ENCODE results near the gene ZKSCAN3. TPM values are rescaled to one million over a fixed set of nuclear protein-coding genes. Genes with fewer than 3 reads are reported as not detected.
"Not testable (repeated sequence)": the region's sequence is repeated elsewhere in the genome, so short reads cannot be mapped to it uniquely, and the experiment has no call there.

Gene ZKSCAN3
- total RNA-seq, 1 donor from 2014 or later: 4.4 TPM

- DNase-seq (ENCODE audit: low read depth): no peak
Measured at GRCh38 chr6:28371706-28372451, 22.1 kb downstream of the ZKSCAN3 start.

GRCh38 chr6:28373925-28374324, 24.2 kb downstream of the ZKSCAN3 start:
- no peak for DNase-seq (ENCODE audit: low read depth)

GRCh38 chr6:28377879-28378278, 28.1 kb downstream of the ZKSCAN3 start:
- no peak for DNase-seq (ENCODE audit: low read depth)

- no peak for DNase-seq (ENCODE audit: low read depth)
Measured at GRCh38 chr6:28378644-28379043, 28.9 kb downstream of the ZKSCAN3 start.

- DNase-seq (ENCODE audit: low read depth): no peak
Measured at GRCh38 chr6:28380381-28380780, 30.6 kb downstream of the ZKSCAN3 start.

GRCh38 chr6:28383235-28384142, 33.7 kb downstream of the ZKSCAN3 start:
- peak; percentile 85 for DNase-seq (ENCODE audit: low read depth)

GRCh38 chr6:28384143-28384533, 34.4 kb downstream of the ZKSCAN3 start:
- DNase-seq (ENCODE audit: low read depth): no peak

- DNase-seq (ENCODE audit: low read depth): no peak
Measured at GRCh38 chr6:28390688-28391087, 40.9 kb downstream of the ZKSCAN3 start.

GRCh38 chr6:28393912-28394662, 44.3 kb downstream of the ZKSCAN3 start:
- peak; percentile 11 for DNase-seq (ENCODE audit: low read depth)

GRCh38 chr6:28395918-28396317, 46.2 kb downstream of the ZKSCAN3 start:
- DNase-seq (ENCODE audit: low read depth): no peak

GRCh38 chr6:28399350-28400121, 49.8 kb downstream of the ZKSCAN3 start, which contains the start of gene ZSCAN12:
ZSCAN12 (minus strand) TSS chr6:28399747; CDS start chr6:28398405, 1,342 bp downstream.
- DNase-seq (ENCODE audit: low read depth): peak; percentile 88

GRCh38 chr6:28400122-28400451, 50.3 kb downstream of the ZKSCAN3 start:
- no peak for DNase-seq (ENCODE audit: low read depth)

GRCh38 chr6:28401172-28401571, 51.4 kb downstream of the ZKSCAN3 start:
- DNase-seq (ENCODE audit: low read depth): peak; percentile 9

- no peak for DNase-seq (ENCODE audit: low read depth)
Measured at GRCh38 chr6:28402197-28402596, 52.5 kb downstream of the ZKSCAN3 start.

GRCh38 chr6:28403923-28404322, 54.2 kb downstream of the ZKSCAN3 start:
- not testable (repeated sequence) for DNase-seq (ENCODE audit: low read depth)

- no peak for DNase-seq (ENCODE audit: low read depth)
Measured at GRCh38 chr6:28407401-28407800, 57.7 kb downstream of the ZKSCAN3 start.

- DNase-seq (ENCODE audit: low read depth): no peak
Measured at GRCh38 chr6:28408076-28408802, 58.5 kb downstream of the ZKSCAN3 start.

GRCh38 chr6:28410767-28411166, 61.0 kb downstream of the ZKSCAN3 start:
- no peak for DNase-seq (ENCODE audit: low read depth)

- no peak for DNase-seq (ENCODE audit: low read depth)
Measured at GRCh38 chr6:28413681-28414080, 63.9 kb downstream of the ZKSCAN3 start.
